K562 (cell line): Measurements from ENCODE around the gene LAPTM5.

Source experiments
- BRD4 ChIP-seq: fragments of 200-600 bp; sonication (generic); IDR thresholded peaks from 2 replicates; pipeline ENCODE4 v1.6.1; 2017; ENCODE audit warnings: inconsistent platforms
- CHD2 ChIP-seq: IDR thresholded peaks from 2 replicates; pipeline ENCODE4 v1.6.1; 2011; ENCODE audit warnings: low read depth, low read length
- CTCF ChIP-seq, 3 experiments: IDR thresholded peaks in 2 of 3; conservative IDR thresholded peaks in 1 of 3; 2 replicates each; pipeline ENCODE4 v1.5.1; 2011 to 2012; ENCODE audit warnings: low read length in 3 of 3, mild to moderate bottlenecking in 3 of 3, control low read depth in 2 of 3, improper control_type of control experiment in 1 of 3, inconsistent platforms in 1 of 3, low read depth in 1 of 3, mixed read lengths in 1 of 3, moderate library complexity in 1 of 3; ENCODE audit not compliant: insufficient read depth in 2 of 3
- EHMT2 ChIP-seq: fragments of 450-650 bp; IDR thresholded peaks from 2 replicates; pipeline ENCODE4 v1.6.1; 2018; ENCODE audit warnings: antibody characterized with exemption
- EP300 ChIP-seq: IDR thresholded peaks from 2 replicates; pipeline ENCODE4 v1.6.1; 2012; ENCODE audit warnings: low read length, improper control_type of control experiment
- GATAD2A ChIP-seq: fragments of 450-650 bp; IDR thresholded peaks from 2 replicates; pipeline ENCODE4 v1.6.1; 2017
- MBD1 ChIP-seq: fragments of 250-450 bp; sonication (Bioruptor Pico); IDR thresholded peaks from 2 replicates; pipeline ENCODE4 v1.8.0; 2022; ENCODE audit warnings: inconsistent platforms
- PML ChIP-seq: IDR thresholded peaks from 2 replicates; pipeline ENCODE4 v1.6.1; 2012; ENCODE audit warnings: low read length, inconsistent platforms
- SMAD1 ChIP-seq: fragments of 150-350 bp; IDR thresholded peaks from 2 replicates; pipeline ENCODE4 v1.6.1; 2014; ENCODE audit warnings: low read length, low read depth; ENCODE audit not compliant: partially characterized antibody
- SP1 ChIP-seq: sonication (generic); formaldehyde crosslinking; IDR thresholded peaks from 2 replicates; pipeline ENCODE4 v1.8.1; 2022; ENCODE audit warnings: mild to moderate bottlenecking, missing genetic modification reagents
- USF2 ChIP-seq: sonication (generic); formaldehyde crosslinking; IDR thresholded peaks from 2 replicates; pipeline ENCODE4 v1.5.0; 2020; ENCODE audit warnings: missing genetic modification reagents
- ZKSCAN1 ChIP-seq: fragments of 150-350 bp; IDR thresholded peaks from 2 replicates; pipeline ENCODE4 v1.6.1; 2016; ENCODE audit warnings: low read depth, low read length

GRCh38 chr1:30704765-30705509 lies 52.6 kb downstream of the LAPTM5 start:
- TF ChIP-seq PML (no peak), BRD4 (no peak), ZKSCAN1 (no peak), SMAD1 (no peak), SP1 (no peak), CHD2 (no peak), CTCF (IDR thresholded peaks at IDR 0.05 in 2 of 3, conservative IDR thresholded peaks at IDR 0.05 in 1 of 3; ENCODE audit: insufficient read depth in 2 of 3, low read depth in 1 of 3, low read length in 3 of 3) (no peak), USF2 (no peak), EP300 (no peak), EHMT2 (no peak), GATAD2A (no peak), MBD1 (no peak)
